Measurements from ENCODE around the gene NPB.

Gene NPB

GRCh38 chr17:81869221-81870130, 32.6 kb upstream of the NPB start:
- peaks cover 34 to 56% of the 10 kb centered on the region in 2 experiments for H3K4me1 ChIP-seq (ENCODE audit: control insufficient read depth in 1 of 2, insufficient read depth in 1 of 2, low read depth in 1 of 2, low read length in 1 of 2)
- TF ChIP-seq CTCF (IDR thresholded peaks at IDR 0.05): peak; percentile 64
- peaks cover 34% of the 10 kb centered on the region for H3K36me3 ChIP-seq
- H3K27me3 ChIP-seq: no peaks in the 10 kb centered on the region
- peak overlapping the region; percentile 96 for H3K27ac ChIP-seq
- H3K9me3 ChIP-seq: no peaks in the 10 kb centered on the region
- H3K4me3 ChIP-seq (ENCODE audit: low read depth in 1 of 2, low read length in 1 of 2): peak overlapping the region; percentile 81 to 91

- Histone ChIP-seq H3K9me3 (no peaks in the 10 kb centered on the region), H3K36me3 (peaks cover 34% of the 10 kb centered on the region), H3K27me3 (no peaks in the 10 kb centered on the region), H3K4me3 (ENCODE audit: low read depth in 1 of 2, low read length in 1 of 2) (peak overlapping the region; percentile 81 to 91), H3K27ac (peak overlapping the region; percentile 96), H3K4me1 (ENCODE audit: control insufficient read depth in 1 of 2, insufficient read depth in 1 of 2, low read depth in 1 of 2, low read length in 1 of 2) (peaks cover 34 to 51% of the 10 kb centered on the region in 2 experiments)
- peak; percentile 13 for TF ChIP-seq CTCF (IDR thresholded peaks at IDR 0.05)
Observed at GRCh38 chr17:81870131-81870980, 31.7 kb upstream of the NPB start.

- H3K4me3 ChIP-seq (ENCODE audit: low read depth in 1 of 2, low read length in 1 of 2): peak within 1 kb of the TSS; percentile 91 to 96
- peaks cover 34 to 46% of the 10 kb centered on the region in 2 experiments for H3K4me1 ChIP-seq (ENCODE audit: control insufficient read depth in 1 of 2, insufficient read depth in 1 of 2, low read depth in 1 of 2, low read length in 1 of 2)
- H3K9me3 ChIP-seq: no peaks in the 10 kb centered on the region
- no peaks in the 10 kb centered on the region for H3K27me3 ChIP-seq
- TF ChIP-seq CTCF (IDR thresholded peaks at IDR 0.05): no peak
- H3K27ac ChIP-seq: peak within 1 kb of the TSS; percentile 96
- peaks cover 34% of the 10 kb centered on the region for H3K36me3 ChIP-seq
Observed at GRCh38 chr17:81870981-81871386, 31.1 kb upstream of the NPB start, which contains the start of gene ARHGDIA. ARHGDIA (minus strand) TSS chr17:81871337; CDS start chr17:81869930, 1,407 bp downstream.

- Histone ChIP-seq H3K9me3 (no peaks in the 10 kb centered on the region), H3K27me3 (no peaks in the 10 kb centered on the region), H3K4me3 (ENCODE audit: low read depth in 1 of 2, low read length in 1 of 2) (peak overlapping the region; percentile 91 to 96), H3K36me3 (peaks cover 34% of the 10 kb centered on the region), H3K27ac (peak overlapping the region; percentile 96), H3K4me1 (ENCODE audit: control insufficient read depth in 1 of 2, insufficient read depth in 1 of 2, low read depth in 1 of 2, low read length in 1 of 2) (peaks cover 31 to 41% of the 10 kb centered on the region in 2 experiments)
- peak; percentile 53 for TF ChIP-seq CTCF (IDR thresholded peaks at IDR 0.05)
Observed at GRCh38 chr17:81871387-81872230, 30.4 kb upstream of the NPB start.

GRCh38 chr17:81877569-81877968, 24.5 kb upstream of the NPB start:
- Histone ChIP-seq H3K9me3 (no peaks in the 10 kb centered on the region), H3K4me3 (ENCODE audit: low read depth in 1 of 2, low read length in 1 of 2) (no peak overlapping the region), H3K4me1 (ENCODE audit: control insufficient read depth in 1 of 2, insufficient read depth in 1 of 2, low read depth in 1 of 2, low read length in 1 of 2) (no peaks in the 10 kb centered on the region), H3K27me3 (no peaks in the 10 kb centered on the region), H3K36me3 (peaks cover 6% of the 10 kb centered on the region), H3K27ac (no peak overlapping the region)
- no peak for TF ChIP-seq CTCF (IDR thresholded peaks at IDR 0.05)

Data from neutrophil (primary cell).